NT2/D1 (cell line): ENCODE data around the gene USP40.

ENCODE experiments used
- SUZ12 ChIP-seq: IDR thresholded peaks from 2 replicates; pipeline ENCODE4 v1.6.1; 2011; ENCODE audit not compliant: insufficient read length, insufficient read depth; ENCODE audit errors: extremely low read depth
- YY1 ChIP-seq: IDR thresholded peaks from 2 replicates; pipeline ENCODE4 v1.6.1; 2011; ENCODE audit not compliant: insufficient read length, insufficient read depth
- ZNF274 ChIP-seq: IDR thresholded peaks from 2 replicates; pipeline ENCODE4 v1.6.1; 2011; ENCODE audit warnings: mild to moderate bottlenecking, low read depth, low read length

- TF ChIP-seq ZNF274 (no peak), SUZ12 (no peak), YY1 (no peak)
Observed at GRCh38 chr2:233571001-233571400, 4.4 kb upstream of the USP40 start.
